H9 (cell line): ENCODE measurements around the gene DYNAP. TPM values are rescaled to one million over a fixed set of nuclear protein-coding genes. Genes with fewer than 3 reads are reported as not detected.
A peak's percentile ranks its signal among the peaks of the same experiment; 100 is the strongest.

ENCODE experiments used
- DNase-seq: peaks from one replicate; pipeline ENCODE4 v3.0.0-alpha.2; 2017
- H2AFZ ChIP-seq: one replicate; pipeline ENCODE4 v1.6.1; 2013; ENCODE audit warnings: mild to moderate bottlenecking, low read length, control low read depth, moderate library complexity
- H2AK5ac ChIP-seq: 2 replicates; pipeline ENCODE4 v1.6.1; 2013; ENCODE audit warnings: low read length, control low read depth, mixed read lengths; ENCODE audit not compliant: insufficient read length
- H2BK120ac ChIP-seq: one replicate; pipeline ENCODE4 v1.6.1; 2013; ENCODE audit warnings: low read depth, mild to moderate bottlenecking, low read length, control low read depth, inconsistent platforms; ENCODE audit not compliant: poor library complexity, severe bottlenecking
- H2BK12ac ChIP-seq: 2 replicates; pipeline ENCODE4 v1.6.1; 2013; ENCODE audit warnings: low read length, control low read depth, mixed read lengths, low read depth; ENCODE audit not compliant: insufficient read length
- H2BK15ac ChIP-seq: 2 replicates; pipeline ENCODE4 v1.6.1; 2013; ENCODE audit warnings: low read depth, low read length, control low read depth
- H2BK20ac ChIP-seq: one replicate; pipeline ENCODE4 v1.6.1; 2013; ENCODE audit warnings: low read depth, mild to moderate bottlenecking, low read length, control low read depth, inconsistent platforms; ENCODE audit not compliant: poor library complexity, severe bottlenecking
- H2BK5ac ChIP-seq: 2 replicates; pipeline ENCODE4 v1.6.1; 2013; ENCODE audit warnings: low read length, control low read depth, mixed read lengths; ENCODE audit not compliant: insufficient read length
- H3K14ac ChIP-seq: 2 replicates; pipeline ENCODE4 v1.6.1; 2013; ENCODE audit warnings: low read length, control low read depth; ENCODE audit not compliant: insufficient read depth
- H3K18ac ChIP-seq: 2 replicates; pipeline ENCODE4 v1.6.1; 2013; ENCODE audit warnings: low read depth, mild to moderate bottlenecking, mixed read lengths, low read length, control low read depth; ENCODE audit not compliant: insufficient read length
- H3K23ac ChIP-seq: 2 replicates; pipeline ENCODE4 v1.6.1; 2013; ENCODE audit warnings: low read length, control low read depth, mixed read lengths, low read depth; ENCODE audit not compliant: insufficient read length
- H3K23me2 ChIP-seq: 2 replicates; pipeline ENCODE4 v1.6.1; 2013; ENCODE audit warnings: low read depth, mild to moderate bottlenecking, mixed read lengths, low read length, control low read depth; ENCODE audit not compliant: insufficient read length, poor library complexity, severe bottlenecking
- H3K27ac ChIP-seq: 2 replicates; pipeline ENCODE4 v1.5.1; 2013; ENCODE audit warnings: low read length, control low read depth, mixed read lengths, low read depth; ENCODE audit not compliant: insufficient read length
- H3K27me3 ChIP-seq: 2 replicates; pipeline ENCODE4 v1.6.1; 2013; ENCODE audit warnings: low read length, control low read depth, inconsistent platforms; ENCODE audit not compliant: insufficient read depth
- H3K4ac ChIP-seq: 2 replicates; pipeline ENCODE4 v1.6.1; 2013; ENCODE audit warnings: low read depth, mild to moderate bottlenecking, control low read depth, inconsistent platforms, low read length, moderate library complexity
- H3K4me1 ChIP-seq: 2 replicates; pipeline ENCODE4 v1.6.1; 2013; ENCODE audit warnings: low read length, control low read depth, inconsistent platforms; ENCODE audit not compliant: insufficient read depth
- H3K4me2 ChIP-seq: 2 replicates; pipeline ENCODE4 v1.6.1; 2013; ENCODE audit warnings: low read length, control low read depth, mixed read lengths; ENCODE audit not compliant: insufficient read length, insufficient read depth
- H3K56ac ChIP-seq: 2 replicates; pipeline ENCODE4 v1.6.1; 2013; ENCODE audit warnings: low read depth, mild to moderate bottlenecking, mixed read lengths, low read length, control low read depth; ENCODE audit not compliant: insufficient read length
- H3K79me1 ChIP-seq: 2 replicates; pipeline ENCODE4 v1.6.1; 2013; ENCODE audit warnings: low read depth, mild to moderate bottlenecking, moderate library complexity, low read length, control low read depth, inconsistent platforms; ENCODE audit not compliant: insufficient read depth, poor library complexity, severe bottlenecking
- H3K79me2 ChIP-seq: 2 replicates; pipeline ENCODE4 v1.6.1; 2013; ENCODE audit warnings: low read length, control low read depth, inconsistent platforms; ENCODE audit not compliant: insufficient read depth
- H3K9ac ChIP-seq: 2 replicates; pipeline ENCODE4 v1.6.1; 2013; ENCODE audit warnings: low read length, control low read depth, mixed read lengths; ENCODE audit not compliant: insufficient read length; ENCODE audit errors: extremely low read depth
- H3K9me3 ChIP-seq: one replicate; pipeline ENCODE4 v1.6.1; 2013; ENCODE audit warnings: low read depth, low read length, inconsistent platforms; ENCODE audit not compliant: control insufficient read depth
- H3T11ph ChIP-seq: one replicate; pipeline ENCODE4 v1.6.1; 2013; ENCODE audit warnings: mild to moderate bottlenecking, low read length, control low read depth, inconsistent platforms
- H4K20me1 ChIP-seq: one replicate; pipeline ENCODE4 v1.6.1; 2013; ENCODE audit not compliant: control insufficient read depth, insufficient read length, insufficient read depth
- H4K5ac ChIP-seq: 2 replicates; pipeline ENCODE4 v1.6.1; 2013; ENCODE audit warnings: low read depth, mild to moderate bottlenecking, mixed read lengths, low read length, control low read depth; ENCODE audit not compliant: insufficient read length
- H4K8ac ChIP-seq: replicated peaks from 2 replicates; pipeline ENCODE4 v1.6.1; 2013; ENCODE audit warnings: low read length, control low read depth, mixed read lengths, low read depth; ENCODE audit not compliant: insufficient read length
- H4K91ac ChIP-seq: 2 replicates; pipeline ENCODE4 v1.6.1; 2013; ENCODE audit warnings: low read depth, mild to moderate bottlenecking, moderate library complexity, mixed read lengths, low read length, control low read depth; ENCODE audit not compliant: insufficient read length
- H3K27ac Mint-ChIP-seq, 3 experiments: 2 replicates in 2 of 3; 3 replicates in 1 of 3; pipeline ENCODE4 v1.8.0; 2020 to 2021; ENCODE audit warnings: mixed read lengths in 3 of 3, mild to moderate bottlenecking in 1 of 3, moderate library complexity in 1 of 3
- H3K27me3 Mint-ChIP-seq: 2 replicates; pipeline ENCODE4 v1.8.0; 2021; ENCODE audit warnings: low read depth, mild to moderate bottlenecking, moderate library complexity, mixed read lengths
- H3K36me3 Mint-ChIP-seq, 3 experiments: 2 replicates in 2 of 3; 3 replicates in 1 of 3; pipeline ENCODE4 v1.8.0; 2020 to 2021; ENCODE audit warnings: low read depth in 3 of 3, mixed read lengths in 3 of 3; ENCODE audit not compliant: insufficient read depth in 1 of 3
- H3K4me1 Mint-ChIP-seq, 2 experiments: 2 replicates each; pipeline ENCODE4 v1.8.0; 2020; ENCODE audit warnings: mixed read lengths in 2 of 2
- H3K4me3 Mint-ChIP-seq, 2 experiments: 2 replicates in 1 of 2; 3 replicates in 1 of 2; pipeline ENCODE4 v1.8.0; 2020 to 2021; ENCODE audit warnings: mild to moderate bottlenecking in 2 of 2, mixed read lengths in 2 of 2, moderate library complexity in 1 of 2
- H3K9me3 Mint-ChIP-seq, 2 experiments: 2 replicates in 1 of 2; 3 replicates in 1 of 2; pipeline ENCODE4 v1.8.0; 2020; ENCODE audit warnings: mild to moderate bottlenecking in 2 of 2, mixed read lengths in 2 of 2, moderate library complexity in 1 of 2
- CTCF ChIP-seq: fragments of 200-600 bp; sonication (generic); conservative IDR thresholded peaks from 3 replicates; pipeline ENCODE4 v1.8.0; 2021; ENCODE audit warnings: antibody characterized with exemption, mild to moderate bottlenecking
- WGBS: extraction: QIAGEN DNeasy Blood & Tissue Kit; methylation state at CpG from one replicate; pipeline ENCODE4 v1.1.7; 2013; ENCODE audit warnings: missing lambda C conversion rate, low lambda C conversion rate, mixed read lengths; ENCODE audit not compliant: insufficient read length; ENCODE audit errors: extremely low coverage; 5-methylcytosine and 5-hydroxymethylcytosine counted together
- total RNA-seq: library from RNA; stranded (reverse); gene quantifications from 2 replicates; pipeline ENCODE4 v1.2.1, GENCODE V29; 2021

DYNAP gene
- total RNA-seq, 1 experiment from 2014 or later, result 2.5 TPM

- Mint-ChIP-seq H3K9me3 (peaks cover 0 to 6% of the 10 kb centered on the region in 2 experiments; a peak in 2 of 5 replicates), H3K36me3 (peaks cover 0 to 9% (median 3%) of the 10 kb centered on the region in 3 experiments; a peak in 2 of 7 replicates), H3K27me3 (no peaks in the 10 kb centered on the region), H3K4me3 (no peak overlapping the region), H3K27ac (no peak overlapping the region), H3K4me1 (peaks cover 10 to 11% of the 10 kb centered on the region in 2 experiments)
- Histone ChIP-seq H3K56ac (no peak overlapping the region), H4K20me1 (no peaks in the 10 kb centered on the region), H3K14ac (no peak overlapping the region), H3K9me3 (no peaks in the 10 kb centered on the region), H4K5ac (no peak overlapping the region), H3K4me2 (no peak overlapping the region), H2BK5ac (peak overlapping the region; percentile 41), H2AK5ac (no peak overlapping the region), H2BK20ac (no peak overlapping the region), H3K23ac (peak overlapping the region; percentile 97), H3K27me3 (no peaks in the 10 kb centered on the region), H2BK15ac (no peak overlapping the region), H3K18ac (no peak overlapping the region), H3K79me2 (no peaks in the 10 kb centered on the region), H2AFZ (peak overlapping the region; percentile 82), H3T11ph (no peak overlapping the region), H3K23me2 (no peaks in the 10 kb centered on the region), H3K4ac (no peak overlapping the region), H3K4me1 (no peaks in the 10 kb centered on the region), H3K9ac (no peak overlapping the region), H2BK120ac (no peak overlapping the region), H3K79me1 (no peaks in the 10 kb centered on the region), H3K27ac (no peak overlapping the region), H4K8ac (no peak overlapping the region), H4K91ac (no peak overlapping the region), H2BK12ac (no peak overlapping the region)
- DNase-seq, result no peak
- WGBS, result no CpG with 5 or more reads among the region's 3 CpGs
- no peak for TF ChIP-seq CTCF
Measured at GRCh38 chr18:54580202-54580729, 10.8 kb upstream of the DYNAP start.
